Measurements from ENCODE around the gene CHN1.

The CHN1 gene

DNA sequence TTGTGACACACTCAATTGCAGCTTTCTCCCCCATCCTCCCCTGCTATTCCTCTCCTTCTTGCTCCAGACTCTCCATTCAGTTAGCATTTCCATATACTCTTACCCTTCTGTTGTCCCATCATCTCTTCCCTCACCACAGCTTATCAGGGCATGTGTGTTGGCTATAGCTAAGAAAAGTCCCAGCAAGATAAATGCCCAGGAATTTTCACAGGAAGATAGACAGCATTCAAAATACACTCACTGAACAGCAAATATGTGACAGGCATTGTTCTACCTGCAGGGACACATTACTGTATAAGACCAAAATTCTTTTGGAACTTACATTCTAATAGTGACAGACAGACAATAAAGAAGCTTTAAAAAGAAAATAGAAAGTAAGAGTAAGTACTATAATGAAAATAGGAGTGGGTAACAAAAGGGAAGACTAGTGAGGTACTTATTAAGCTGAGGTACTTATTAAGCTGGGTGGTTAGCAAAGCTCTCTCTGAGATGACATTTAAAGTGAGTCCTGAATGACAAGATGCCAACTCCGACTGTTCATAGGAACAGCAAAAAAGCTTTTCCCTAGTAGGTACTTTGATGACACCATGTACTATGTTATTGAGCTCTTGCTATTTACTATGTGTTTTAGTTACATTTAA lies 86.2 kb downstream of the CHN1 start:
- DNase-seq: no peak

DNA sequence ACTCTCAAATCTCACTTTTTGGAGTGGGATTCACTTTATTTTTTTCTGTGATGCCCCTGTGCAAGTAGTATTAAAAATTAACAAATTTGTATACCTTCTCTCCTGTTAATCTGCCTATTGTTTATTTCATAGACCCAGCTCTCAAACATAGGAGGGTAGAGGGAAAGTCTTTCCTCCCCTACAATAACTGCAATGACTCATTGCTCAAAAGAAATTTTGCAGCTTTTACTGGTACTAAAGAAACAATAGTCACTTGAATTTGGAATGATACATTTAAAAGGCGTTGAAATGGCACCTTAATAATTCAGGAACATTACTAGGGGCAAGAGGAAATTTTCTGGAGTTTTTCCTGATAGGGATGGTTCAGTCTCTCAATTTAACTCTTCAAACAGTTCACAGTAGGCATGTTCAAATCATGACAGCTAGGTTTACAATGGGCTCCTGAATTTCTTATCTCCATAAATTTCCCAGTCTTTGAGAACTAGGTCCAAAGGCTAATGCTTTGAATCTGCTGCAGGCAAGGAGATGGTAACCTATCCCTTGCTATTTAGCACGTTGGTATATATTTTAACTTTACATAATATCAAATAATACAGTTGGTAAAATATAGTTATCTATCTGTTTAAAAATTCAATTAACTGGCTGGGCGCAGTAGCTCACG lies 88.8 kb downstream of the CHN1 start:
- DNase-seq: no peak

DNA sequence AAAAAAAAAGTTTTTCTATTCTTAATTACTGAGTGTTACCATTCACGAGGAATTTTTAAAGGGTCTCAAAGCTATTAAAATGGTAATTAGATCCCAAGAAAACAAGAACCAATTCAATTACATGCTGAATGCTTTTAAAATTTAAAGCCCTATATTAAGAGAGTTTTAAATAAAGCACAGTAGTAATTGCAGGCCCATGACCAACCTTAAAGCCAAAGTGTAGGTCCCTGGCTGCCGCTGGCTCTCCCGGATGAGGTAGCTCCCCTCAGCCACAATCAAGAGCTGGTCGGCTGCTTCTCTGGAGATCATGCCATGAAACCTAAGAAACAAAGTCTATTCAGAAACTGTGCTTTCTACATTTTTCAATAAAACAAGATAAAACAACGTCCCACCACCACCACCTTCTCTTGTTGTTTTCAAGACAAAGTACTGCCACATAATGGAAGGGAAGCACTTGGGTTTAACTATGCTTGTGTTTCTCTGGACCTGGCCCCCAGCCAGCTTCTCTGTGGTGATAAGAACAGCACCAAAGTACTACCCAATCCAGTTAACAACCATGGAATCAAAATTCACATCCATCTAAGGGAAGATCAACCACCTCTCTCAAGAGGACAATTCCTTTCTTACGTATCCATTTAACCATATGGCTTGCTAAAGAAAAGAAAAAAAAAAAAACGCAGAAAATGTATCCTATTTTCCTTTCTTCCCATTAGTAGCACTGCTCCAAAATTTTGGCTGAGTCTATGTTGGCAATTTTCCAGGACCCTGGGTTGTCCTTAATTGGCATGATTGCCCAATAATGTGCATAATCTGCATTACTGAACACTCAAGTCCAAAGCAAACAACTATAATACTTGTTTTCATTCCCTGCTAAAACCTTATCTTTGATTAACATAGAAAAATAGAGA lies 90.1 kb downstream of the CHN1 start:
- DNase-seq: peak; percentile 15

- no peak for DNase-seq
Observed at GRCh38 chr2:174908284-174908683, 96.9 kb downstream of the CHN1 start.

DNA sequence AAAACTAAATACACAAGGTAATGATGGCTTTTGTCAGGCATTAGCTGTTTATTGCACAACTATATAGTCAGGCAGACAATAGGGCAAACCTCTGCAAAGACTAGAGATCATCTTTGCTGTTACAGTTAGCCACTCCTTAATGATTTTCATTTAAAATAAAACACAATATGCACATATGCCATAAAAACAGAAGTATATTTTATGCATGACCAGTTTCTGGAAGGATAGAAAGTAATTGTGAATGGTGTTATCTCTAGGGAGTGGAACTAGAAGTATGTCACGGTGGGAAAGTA lies 102.0 kb downstream of the CHN1 start:
- DNase-seq: no peak

DNA sequence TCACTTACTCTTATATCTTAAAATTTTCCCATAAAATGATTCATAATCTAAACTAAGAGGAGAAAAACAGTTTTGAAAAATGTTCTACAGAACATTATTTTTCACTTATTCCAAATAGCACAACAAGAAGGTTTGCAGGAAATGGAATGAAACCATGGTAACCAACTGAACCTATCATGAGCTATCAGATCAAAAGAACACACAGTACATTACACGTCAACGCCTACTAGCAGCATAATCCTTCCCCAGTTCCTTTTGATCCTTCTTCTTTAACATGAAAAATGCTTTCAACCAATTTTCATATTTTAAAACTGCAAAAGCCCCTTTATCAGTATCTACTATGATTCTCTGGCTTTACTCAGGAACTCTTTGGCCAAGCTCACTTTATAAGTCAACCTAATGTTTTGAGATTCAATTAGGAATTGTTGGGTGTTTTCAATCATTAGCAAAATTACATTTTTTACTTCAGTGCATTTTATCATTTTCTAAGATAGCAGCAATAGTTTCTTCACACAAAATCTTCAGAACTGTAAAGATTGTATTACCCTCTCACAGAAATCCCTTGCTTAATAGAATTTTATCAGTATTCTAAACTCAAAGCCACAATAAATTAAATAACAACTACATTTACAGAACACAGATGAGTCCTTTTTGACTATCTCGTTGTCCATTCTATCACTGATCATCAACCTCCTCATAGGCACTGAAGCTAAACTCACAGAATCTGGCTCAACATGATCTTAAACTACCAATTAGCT lies 102.5 kb downstream of the CHN1 start:
- DNase-seq: no peak

GRCh38 chr2:174901075-174901474 lies 104.1 kb downstream of the CHN1 start:
- DNase-seq: no peak

- DNase-seq: no peak
Observed at GRCh38 chr2:174897286-174897685, 107.9 kb downstream of the CHN1 start.

DNA sequence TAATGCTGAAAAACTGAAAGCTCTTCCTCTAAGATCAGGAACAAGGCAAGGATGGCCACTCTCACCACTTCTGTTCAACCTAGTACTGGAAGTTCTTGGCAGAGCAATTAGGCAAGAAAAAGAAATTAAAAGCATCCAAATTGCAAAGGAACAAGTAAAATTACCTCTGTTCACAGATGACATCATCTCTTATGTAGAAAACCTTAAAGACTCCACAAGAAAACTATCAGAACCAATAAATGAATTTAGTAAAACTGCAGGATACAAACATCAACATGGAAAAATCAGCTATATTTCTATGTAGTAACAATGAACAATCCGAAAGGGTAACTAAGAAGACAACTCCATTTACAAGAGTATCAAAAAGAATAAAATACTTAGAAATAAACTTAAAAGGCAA lies 112.2 kb downstream of the CHN1 start:
- no peak for DNase-seq

DNA sequence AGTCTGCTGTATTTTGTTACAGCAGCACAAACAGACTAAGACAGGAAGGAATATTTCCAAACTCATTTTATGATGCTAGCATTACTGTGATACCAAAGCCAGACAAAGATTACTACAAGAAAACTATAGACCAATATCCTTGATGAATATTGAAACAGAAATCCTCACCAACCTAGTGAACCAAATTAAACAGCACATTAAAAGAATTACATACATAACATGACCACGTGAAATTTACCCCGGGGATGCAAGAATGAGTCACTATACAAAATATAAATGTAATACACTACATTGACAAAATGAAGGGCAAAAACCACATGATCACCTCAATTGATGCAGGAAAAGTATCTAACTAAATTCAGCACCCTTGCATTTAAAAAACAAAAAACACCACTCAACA lies 112.6 kb downstream of the CHN1 start:
- DNase-seq: no peak

DNA sequence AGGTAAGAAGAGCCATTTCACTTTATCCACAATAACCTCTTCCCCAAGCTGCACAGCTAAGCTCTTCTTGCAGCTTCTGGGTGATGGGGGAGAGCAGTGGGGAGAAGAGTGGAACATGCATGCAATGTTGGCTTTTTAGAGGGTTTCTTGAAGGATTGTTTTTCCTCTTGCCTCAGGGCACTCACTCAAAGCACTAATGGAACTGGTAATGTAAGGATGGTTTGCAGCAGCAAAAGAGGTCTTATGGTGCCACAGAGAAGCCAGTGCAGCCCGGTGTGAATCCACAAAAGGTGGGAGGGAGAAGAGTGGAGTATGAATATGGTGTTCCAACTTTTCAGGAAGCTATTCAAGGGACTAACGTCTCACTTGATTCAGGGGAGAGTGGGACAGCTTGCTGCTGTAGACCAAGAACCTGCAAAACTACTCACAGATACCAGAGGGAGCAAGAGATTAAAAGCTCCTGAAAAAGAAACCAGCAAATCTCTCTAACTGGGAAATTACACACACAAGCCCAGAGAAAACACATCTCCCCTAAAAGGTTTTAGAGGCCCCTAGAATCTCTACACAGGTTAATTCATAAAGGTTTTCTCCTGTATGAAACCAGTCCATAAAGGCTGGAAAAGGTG lies 116.4 kb downstream of the CHN1 start:
- DNase-seq: no peak

GRCh38 chr2:174888146-174888545 lies 117.0 kb downstream of the CHN1 start:
- no peak for DNase-seq

- DNase-seq: no peak
Observed at GRCh38 chr2:174882416-174882815, 122.8 kb downstream of the CHN1 start.

DNA sequence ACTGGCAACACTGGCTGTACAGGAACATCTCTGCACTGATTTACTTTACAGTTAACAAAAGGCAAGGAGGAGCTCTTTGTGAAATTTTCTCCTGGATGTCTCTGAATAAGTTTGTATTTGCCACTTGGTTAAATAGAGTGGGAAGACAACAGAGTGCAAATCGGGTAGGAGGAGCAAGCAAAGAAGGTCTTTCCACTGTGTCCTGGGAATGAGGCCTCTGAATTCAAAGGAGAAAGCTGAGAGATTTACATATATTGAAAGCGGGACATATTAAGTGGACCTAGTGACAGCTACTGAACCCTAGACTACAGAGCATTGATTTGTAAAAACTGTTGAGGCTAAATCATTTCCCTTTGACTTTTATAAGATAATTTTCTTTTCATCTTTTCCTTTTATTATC lies 123.5 kb downstream of the CHN1 start:
- no peak for DNase-seq

DNA sequence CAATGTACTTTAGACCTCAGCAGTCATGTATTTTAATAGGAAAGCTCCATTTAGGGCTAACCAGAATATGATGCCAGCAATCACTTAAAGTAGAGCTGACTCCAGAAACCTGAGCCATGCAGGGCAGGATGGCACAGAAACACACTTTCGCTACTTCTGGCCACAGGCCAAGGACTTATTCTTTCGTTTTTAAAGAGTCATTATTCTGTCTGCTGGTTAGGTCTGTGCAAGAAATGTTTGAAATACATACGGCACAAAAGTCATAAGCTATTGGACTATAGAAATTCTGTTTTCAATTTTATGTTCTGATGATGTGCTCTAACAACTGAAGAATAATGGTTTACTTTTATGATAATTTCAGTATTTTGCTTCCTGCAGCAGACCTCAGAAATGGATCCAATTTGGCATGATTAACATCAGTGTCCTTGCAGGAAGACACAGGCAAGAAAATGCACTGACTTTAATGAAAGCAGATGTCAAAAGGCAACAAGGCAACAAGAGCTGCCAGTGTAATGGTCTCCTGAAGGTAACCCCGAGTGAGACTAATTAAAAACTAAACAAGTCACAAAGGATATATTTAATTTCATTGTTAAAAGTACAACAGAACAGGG lies 126.5 kb downstream of the CHN1 start:
- DNase-seq: peak; percentile 6

- no peak for DNase-seq
Observed at GRCh38 chr2:174877751-174878150, 127.4 kb downstream of the CHN1 start.

DNA sequence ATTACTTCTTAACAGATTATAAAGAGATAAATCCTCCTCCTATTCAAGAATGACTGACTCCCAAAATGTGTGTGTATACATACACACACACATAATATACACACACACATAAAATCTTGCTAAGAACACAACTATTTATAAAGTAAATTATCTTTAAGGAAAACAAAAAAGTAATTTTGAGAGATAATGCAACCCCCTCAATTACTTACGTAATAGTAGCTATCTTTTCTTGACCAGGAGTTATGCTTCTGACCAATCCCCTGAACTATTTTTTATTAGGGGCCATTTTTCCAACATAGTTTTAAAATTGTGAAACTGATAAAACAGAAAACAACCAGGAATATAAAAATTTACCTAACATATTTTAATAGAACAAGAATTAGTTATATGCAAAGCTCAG lies 127.9 kb downstream of the CHN1 start:
- DNase-seq: no peak

DNA sequence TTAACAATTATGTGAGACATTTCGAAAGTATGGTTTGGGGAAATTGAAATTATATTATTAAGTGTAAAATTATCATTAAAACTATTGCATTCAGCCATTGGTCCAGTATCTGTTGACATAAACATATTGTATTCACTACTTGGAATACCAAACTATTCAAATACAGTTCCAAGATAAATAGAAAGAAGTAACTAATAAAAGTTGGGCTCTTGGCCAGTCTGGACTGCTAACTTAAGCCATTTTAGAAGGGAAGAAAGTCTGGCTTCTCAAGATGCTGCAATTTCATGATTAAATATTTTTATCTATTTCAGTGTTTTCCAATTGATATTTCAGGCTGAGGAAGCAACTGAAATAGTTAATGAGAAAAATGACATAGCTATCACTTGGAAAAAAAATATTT lies 131.1 kb downstream of the CHN1 start:
- DNase-seq: no peak

- DNase-seq: no peak
Observed at GRCh38 chr2:174873471-174873870, 131.7 kb downstream of the CHN1 start.

- DNase-seq: no peak
Observed at GRCh38 chr2:174870787-174871186, 134.4 kb downstream of the CHN1 start.

GRCh38 chr2:174868878-174869277 lies 136.3 kb downstream of the CHN1 start:
- no peak for DNase-seq

- no peak for DNase-seq
Observed at GRCh38 chr2:174866421-174866820, 138.8 kb downstream of the CHN1 start.

- DNase-seq: no peak
Observed at GRCh38 chr2:174863183-174863582, 142.0 kb downstream of the CHN1 start.

Measured in NCI-H1092 (cell line).